Pancreas (tissue), 10 donors: ENCODE data around the gene TMEM225. TPM values are rescaled to one million over a fixed set of nuclear protein-coding genes. Genes with fewer than 3 reads are reported as not detected.

Experiments
- ATAC-seq, 4 donors: fragments of 200-7000 bp; cut with Tn5 transposase; one replicate each; pipeline versions ENCODE4 v1.8.0 to v1.9.1; 2020; ENCODE audit warnings: mild to moderate bottlenecking in 4 of 4, moderate library complexity in 4 of 4
- DNase-seq, 6 donors: peaks; one replicate each; pipeline ENCODE4 v3.0.0-alpha.2; 2020
- FAIRE-seq: peaks from 2 replicates; lab custom pipeline; 2012; peaks lifted over from hg19 to GRCh38; lab: Jason Lieb, UNC
- H3K27ac ChIP-seq, 4 donors: fragments of 200-600 bp; sonication (generic); 1 replicate in 3 of 4; 2 replicates in 1 of 4; pipeline versions ENCODE4 v1.5.0 to v1.8.0; 2020
- H3K27me3 ChIP-seq, 4 donors: fragments of 200-600 bp; one replicate each; pipeline ENCODE4 v1.8.0; 2021
- H3K36me3 ChIP-seq, 3 donors: fragments of 200-600 bp; sonication (generic) in 1 of 3; one replicate each; pipeline versions ENCODE4 v1.5.0 to v1.8.0; 2020 to 2021
- H3K4me1 ChIP-seq, 3 donors: fragments of 200-600 bp; one replicate each; pipeline ENCODE4 v1.8.0; 2021
- H3K4me3 ChIP-seq, 4 donors: fragments of 200-600 bp; sonication (generic) in 2 of 4; one replicate each; pipeline versions ENCODE4 v1.5.0 to v1.8.0; 2020 to 2021
- H3K9me3 ChIP-seq, 4 donors: fragments of 200-600 bp; one replicate each; pipeline ENCODE4 v1.8.0; 2021
- CTCF ChIP-seq, 4 donors: fragments of 200-600 bp; sonication (generic) in 3 of 4; IDR thresholded peaks; one replicate each; pipeline versions ENCODE4 v1.5.0 to v1.8.0; 2021; ENCODE audit warnings: antibody characterized with exemption in 4 of 4
- WGBS, 2 donors: extraction: QIAGEN DNeasy Blood & Tissue Kit; methylation state at CpG; one replicate each; pipeline ENCODE4 v1.1.7; 2013; 5-methylcytosine and 5-hydroxymethylcytosine counted together
- intact Hi-C, 3 donors: fragments of 100-400 bp; cut with DNase I; formaldehyde crosslinking; loops; one replicate each; pipeline versions ENCODE4 v1.11.1 to v1.14.2; 2022
- polyA plus RNA-seq, 2 donors: library from polyadenylated mRNA; stranded (reverse); fragments of 200-250 nt; gene quantifications; one replicate each; pipeline ENCODE4 v1.2.3, GENCODE V29; 2013
- total RNA-seq, 6 donors: library from RNA; stranded (reverse); fragmentation: NEBNext Ultra II Directional in 4 of 6; extraction: Animal tissue kit (Norgen Biotek cat#: 25700) in 4 of 6; gene quantifications; one replicate each; pipeline versions ENCODE4 v1.2.1 to v1.2.4, GENCODE V29; 2021 to 2023
- donor health status: healthy with polysubstance abuse.
- donor health status: DM: no; HTN: no; CAD: no; lungs with moderate emphysema.
- donor health status: DM: no; HTN: no; CAD: no.
- donor health status: control.
- donor health status: control.
- donor health status: Bipolar disorder and iron deficiency.
- donor health status: DM: yes; HTN: yes; CAD: no.
- donor health status: DM: no; HTN: no; CAD: no.
- donor health status: DM: no; HTN: no; CAD: no.
- donor health status: DM: yes; HTN: yes; CAD: no.

The TMEM225 gene
- total and polyA plus RNA-seq, 8 donors: not detected

- Histone ChIP-seq H3K4me3 (no peak overlapping the region), H3K27ac (no peak overlapping the region), H3K4me1 (no peaks in the 10 kb centered on the region), H3K9me3 (no peaks in the 10 kb centered on the region), H3K27me3 (no peaks in the 10 kb centered on the region), H3K36me3 (no peaks in the 10 kb centered on the region)
- intact Hi-C loops: no loop called here
- DNase-seq (no peak), FAIRE-seq (no peak), ATAC-seq (no peak)
- no peak for TF ChIP-seq CTCF (IDR thresholded peaks at IDR 0.05)
- 89 to 92% methylated on average over 6 of the region's 6 CpGs for WGBS, 2 donors
Measured at GRCh38 chr11:123841174-123841573, 44.3 kb downstream of the TMEM225 start.

GRCh38 chr11:123839131-123839530 is 46.3 kb downstream of the TMEM225 start:
- intact Hi-C loops: no loop called here
- no peak for TF ChIP-seq CTCF (IDR thresholded peaks at IDR 0.05)
- FAIRE-seq (no peak), ATAC-seq (no peak), DNase-seq (no peak)
- Histone ChIP-seq H3K4me1 (no peaks in the 10 kb centered on the region), H3K9me3 (no peaks in the 10 kb centered on the region), H3K36me3 (no peaks in the 10 kb centered on the region), H3K27me3 (no peaks in the 10 kb centered on the region), H3K4me3 (no peak overlapping the region), H3K27ac (no peak overlapping the region)
- WGBS, 2 donors: 96% methylated on average over 5 of the region's 5 CpGs

- Histone ChIP-seq H3K9me3 (no peaks in the 10 kb centered on the region), H3K27me3 (no peaks in the 10 kb centered on the region), H3K27ac (no peak overlapping the region), H3K36me3 (no peaks in the 10 kb centered on the region), H3K4me3 (no peak overlapping the region), H3K4me1 (no peaks in the 10 kb centered on the region)
- intact Hi-C loops: no loop called here
- no peak for DNase-seq
- WGBS, 2 donors: 38 to 52% methylated on average over 1 of the region's 1 CpG
- FAIRE-seq: no peak
- peak in 3 of 4 donors; percentile 38 to 50 (median 45) for ATAC-seq
- TF ChIP-seq CTCF (IDR thresholded peaks at IDR 0.05): no peak
Measured at GRCh38 chr11:123838659-123839058, 46.8 kb downstream of the TMEM225 start.

- DNase-seq: no peak
- no peaks in the 10 kb centered on the region for H3K9me3 ChIP-seq
- TF ChIP-seq CTCF (IDR thresholded peaks at IDR 0.05): no peak
- no peaks in the 10 kb centered on the region for H3K36me3 ChIP-seq
- intact Hi-C loops: no loop called here
- no peak for FAIRE-seq
- WGBS, 2 donors: 36 to 38% methylated on average over 3 of the region's 3 CpGs
- H3K27ac ChIP-seq: no peak overlapping the region
- H3K4me1 ChIP-seq: no peaks in the 10 kb centered on the region
- H3K4me3 ChIP-seq: no peak overlapping the region
- peak in 2 of 4 donors; percentile 33 to 51 for ATAC-seq
- H3K27me3 ChIP-seq: no peaks in the 10 kb centered on the region
Measured at GRCh38 chr11:123838199-123838598, 47.3 kb downstream of the TMEM225 start.

GRCh38 chr11:123833095-123833494 is 52.4 kb downstream of the TMEM225 start:
- intact Hi-C loops: no loop called here
- 86 to 95% methylated on average over 2 of the region's 2 CpGs for WGBS, 2 donors
- FAIRE-seq (no peak), ATAC-seq (no peak), DNase-seq (no peak)
- Histone ChIP-seq H3K27me3 (no peaks in the 10 kb centered on the region), H3K27ac (no peak overlapping the region), H3K36me3 (no peaks in the 10 kb centered on the region), H3K9me3 (no peaks in the 10 kb centered on the region), H3K4me3 (no peak overlapping the region), H3K4me1 (no peaks in the 10 kb centered on the region)
- no peak for TF ChIP-seq CTCF (IDR thresholded peaks at IDR 0.05)

Other genes starting within 250 kb of the TMEM225 start
- 1 to 10 TPM in 3 of 6 donors, under 1 TPM in 3; 0.44 to 1.7 (median 0.92) TPM for gene SCN3B, start 231.0 kb downstream of the TMEM225 start, total RNA-seq
- gene SCN3B, start 231.0 kb downstream of the TMEM225 start, polyA plus RNA-seq: 1 to 10 TPM in 1 of 2 donors, under 1 TPM in 1; 0.87 to 4.5 TPM
- gene ZNF202, start 144.0 kb downstream of the TMEM225 start, total RNA-seq: 1 to 10 TPM; 3.9 to 9.5 (median 6.7) TPM
- gene ZNF202, start 144.0 kb downstream of the TMEM225 start, polyA plus RNA-seq: 10 to 100 TPM in 1 of 2 donors, 1 to 10 TPM in 1; 9.6 to 11.9 TPM
- not detected for gene OR6X1, start 131.2 kb downstream of the TMEM225 start, total RNA-seq
- not detected for gene OR6X1, start 131.2 kb downstream of the TMEM225 start, polyA plus RNA-seq
- not detected for gene OR6M1, start 79.3 kb downstream of the TMEM225 start, total RNA-seq
- not detected for gene OR6M1, start 79.3 kb downstream of the TMEM225 start, polyA plus RNA-seq
- 1 to 10 TPM in 5 of 6 donors, under 1 TPM in 1; 0.16 to 2.8 (median 1.4) TPM for gene OR8D4, start 16.5 kb upstream of the TMEM225 start, total RNA-seq
- under 1 TPM in 1 of 2 donors, not detected in 1; 0.19 TPM for gene OR8D4, start 16.5 kb upstream of the TMEM225 start, polyA plus RNA-seq
- gene OR4D5, start 53.9 kb upstream of the TMEM225 start, total RNA-seq: 1 to 10 TPM in 4 of 6 donors, under 1 TPM in 2; 0.13 to 2.4 (median 1.4) TPM
- not detected for gene OR4D5, start 53.9 kb upstream of the TMEM225 start, polyA plus RNA-seq
- gene OR6T1, start 58.2 kb upstream of the TMEM225 start, total RNA-seq: not detected
- gene OR6T1, start 58.2 kb upstream of the TMEM225 start, polyA plus RNA-seq: not detected
- not detected for gene OR10S1, start 92.1 kb upstream of the TMEM225 start, total RNA-seq
- gene OR10S1, start 92.1 kb upstream of the TMEM225 start, polyA plus RNA-seq: not detected
- not detected for gene OR10G6, start 109.5 kb upstream of the TMEM225 start, total RNA-seq
- gene OR10G6, start 109.5 kb upstream of the TMEM225 start, polyA plus RNA-seq: not detected
- gene OR10G4, start 127.3 kb upstream of the TMEM225 start, total RNA-seq: under 1 TPM; 0.09 to 0.83 (median 0.42) TPM
- gene OR10G4, start 127.3 kb upstream of the TMEM225 start, polyA plus RNA-seq: under 1 TPM; 0.07 to 0.19 TPM
- under 1 TPM in 5 of 6 donors, not detected in 1; 0.31 to 0.71 (median 0.32) TPM for gene OR10G9, start 137.3 kb upstream of the TMEM225 start, total RNA-seq
- gene OR10G9, start 137.3 kb upstream of the TMEM225 start, polyA plus RNA-seq: under 1 TPM in 1 of 2 donors, not detected in 1; 0.12 TPM
- gene OR10G8, start 141.1 kb upstream of the TMEM225 start, total RNA-seq: under 1 TPM in 4 of 6 donors, not detected in 2; 0.18 to 0.51 (median 0.24) TPM
- not detected for gene OR10G8, start 141.1 kb upstream of the TMEM225 start, polyA plus RNA-seq
- not detected for gene OR10G7, start 155.7 kb upstream of the TMEM225 start, total RNA-seq
- under 1 TPM in 1 of 2 donors, not detected in 1; 0.05 TPM for gene OR10G7, start 155.7 kb upstream of the TMEM225 start, polyA plus RNA-seq
- 10 to 100 TPM in 5 of 6 donors, 1 to 10 TPM in 1; 9.6 to 28.7 (median 15.6) TPM for gene VWA5A, start 229.8 kb upstream of the TMEM225 start, total RNA-seq
- gene VWA5A, start 229.8 kb upstream of the TMEM225 start, polyA plus RNA-seq: 10 to 100 TPM; 12.1 to 27.9 TPM